ENCODE results near the gene PPP1R15B. TPM values are rescaled to one million over a fixed set of nuclear protein-coding genes. Genes with fewer than 3 reads are reported as not detected.

The PPP1R15B gene
- total RNA-seq, 1 experiment from 2014 or later: 45.9 TPM

DNA sequence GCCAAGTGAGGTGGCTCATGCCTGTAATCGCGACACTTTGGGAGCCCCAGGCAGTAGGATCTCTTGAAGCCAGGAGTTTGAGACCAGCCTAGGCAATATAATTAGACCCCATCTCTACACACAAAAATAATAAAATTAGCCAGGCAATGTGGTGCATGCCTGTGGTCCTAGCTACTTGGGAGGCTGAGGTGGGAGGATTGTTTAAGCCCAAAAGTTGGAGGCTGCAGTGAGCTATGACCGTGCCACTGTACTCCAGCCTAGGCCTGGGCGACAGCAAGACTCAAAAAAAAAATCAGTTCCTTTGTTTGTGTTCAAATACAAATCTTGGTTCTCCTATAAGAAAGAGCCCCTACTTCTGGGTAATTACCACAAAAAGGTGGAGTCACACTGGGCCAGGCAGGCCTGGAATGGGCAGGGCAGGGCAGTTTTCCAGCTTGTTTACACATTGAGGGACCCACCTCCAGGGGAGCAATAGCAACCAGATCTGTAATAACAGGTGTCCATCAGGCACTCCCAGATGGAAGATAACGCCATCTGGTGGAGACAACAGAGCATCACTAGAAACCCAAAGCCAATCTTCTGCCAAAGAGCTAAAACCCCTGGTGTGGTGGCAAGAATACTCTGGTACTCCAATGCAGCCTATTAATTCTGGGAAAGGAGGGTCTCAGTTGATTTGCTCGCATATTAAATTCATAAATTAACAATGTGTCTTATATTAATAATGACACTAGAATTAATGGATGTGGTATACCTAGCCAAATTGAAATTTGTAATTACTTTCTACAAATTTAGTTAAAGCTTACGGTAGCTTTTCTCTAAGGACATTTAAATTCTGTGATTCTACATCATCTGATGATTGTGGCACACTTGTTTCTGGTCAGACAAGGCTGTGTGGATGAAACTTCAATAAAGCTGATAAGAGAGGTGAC lies 13.2 kb downstream of the PPP1R15B start:
- Mint-ChIP-seq H3K27me3 (ENCODE audit: low read depth) (no peaks in the 10 kb centered on the region), H3K9me3 (0 out of 5 replicates have a peak, but pooled peaks cover 0 to 2% of the 10 kb centered on the region in 2 experiments), H3K27ac (no peak overlapping the region), H3K36me3 (ENCODE audit: insufficient read depth in 1 of 3, low read depth in 3 of 3) (peaks cover 2 to 30% (median 4%) of the 10 kb centered on the region in 3 experiments; a peak in 5 of 7 replicates), H3K4me3 (no peak overlapping the region; a peak in 2 of 5 replicates), H3K4me1 (no peaks in the 10 kb centered on the region)
- Histone ChIP-seq H3K9ac (ENCODE audit: extremely low read depth, insufficient read length, low read length) (no peak overlapping the region), H4K20me1 (ENCODE audit: control insufficient read depth, insufficient read depth, insufficient read length) (no peaks in the 10 kb centered on the region), H2BK15ac (ENCODE audit: low read depth, low read length) (no peak overlapping the region), H3K18ac (ENCODE audit: insufficient read length, low read depth, low read length) (no peak overlapping the region), H3K27ac (ENCODE audit: insufficient read length, low read depth, low read length) (no peak overlapping the region), H3T11ph (ENCODE audit: low read length) (no peak overlapping the region), H3K4me1 (ENCODE audit: insufficient read depth, low read length) (no peaks in the 10 kb centered on the region), H2BK5ac (ENCODE audit: insufficient read length, low read length) (no peak overlapping the region), H2AFZ (ENCODE audit: low read length) (no peak overlapping the region), H4K5ac (ENCODE audit: insufficient read length, low read depth, low read length) (no peak overlapping the region), H3K9me3 (ENCODE audit: control insufficient read depth, low read depth, low read length) (no peaks in the 10 kb centered on the region), H4K8ac (replicated peaks; ENCODE audit: insufficient read length, low read depth, low read length) (no peak overlapping the region), H3K23ac (ENCODE audit: insufficient read length, low read depth, low read length) (no peak overlapping the region), H3K27me3 (ENCODE audit: insufficient read depth, low read length) (no peaks in the 10 kb centered on the region), H3K79me2 (ENCODE audit: insufficient read depth, low read length) (no peaks in the 10 kb centered on the region), H2AK5ac (ENCODE audit: insufficient read length, low read length) (no peak overlapping the region), H3K23me2 (ENCODE audit: insufficient read length, low read depth, low read length, poor library complexity, severe bottlenecking) (no peaks in the 10 kb centered on the region), H3K79me1 (ENCODE audit: insufficient read depth, low read depth, low read length, poor library complexity, severe bottlenecking) (no peaks in the 10 kb centered on the region), H3K4me2 (ENCODE audit: insufficient read depth, insufficient read length, low read length) (no peak overlapping the region), H2BK12ac (ENCODE audit: insufficient read length, low read depth, low read length) (no peak overlapping the region), H3K4ac (ENCODE audit: low read depth, low read length) (no peak overlapping the region), H3K56ac (ENCODE audit: insufficient read length, low read depth, low read length) (no peak overlapping the region), H2BK20ac (ENCODE audit: low read depth, low read length, poor library complexity, severe bottlenecking) (no peak overlapping the region), H4K91ac (ENCODE audit: insufficient read length, low read depth, low read length) (no peak overlapping the region), H3K14ac (ENCODE audit: insufficient read depth, low read length) (no peak overlapping the region), H2BK120ac (ENCODE audit: low read depth, low read length, poor library complexity, severe bottlenecking) (no peak overlapping the region)
- peak; percentile 90 for DNase-seq
- no CpG with 5 or more reads among the region's 7 CpGs for WGBS (ENCODE audit: extremely low coverage, insufficient read length, low lambda C conversion rate)
- TF ChIP-seq, protein P1, sequence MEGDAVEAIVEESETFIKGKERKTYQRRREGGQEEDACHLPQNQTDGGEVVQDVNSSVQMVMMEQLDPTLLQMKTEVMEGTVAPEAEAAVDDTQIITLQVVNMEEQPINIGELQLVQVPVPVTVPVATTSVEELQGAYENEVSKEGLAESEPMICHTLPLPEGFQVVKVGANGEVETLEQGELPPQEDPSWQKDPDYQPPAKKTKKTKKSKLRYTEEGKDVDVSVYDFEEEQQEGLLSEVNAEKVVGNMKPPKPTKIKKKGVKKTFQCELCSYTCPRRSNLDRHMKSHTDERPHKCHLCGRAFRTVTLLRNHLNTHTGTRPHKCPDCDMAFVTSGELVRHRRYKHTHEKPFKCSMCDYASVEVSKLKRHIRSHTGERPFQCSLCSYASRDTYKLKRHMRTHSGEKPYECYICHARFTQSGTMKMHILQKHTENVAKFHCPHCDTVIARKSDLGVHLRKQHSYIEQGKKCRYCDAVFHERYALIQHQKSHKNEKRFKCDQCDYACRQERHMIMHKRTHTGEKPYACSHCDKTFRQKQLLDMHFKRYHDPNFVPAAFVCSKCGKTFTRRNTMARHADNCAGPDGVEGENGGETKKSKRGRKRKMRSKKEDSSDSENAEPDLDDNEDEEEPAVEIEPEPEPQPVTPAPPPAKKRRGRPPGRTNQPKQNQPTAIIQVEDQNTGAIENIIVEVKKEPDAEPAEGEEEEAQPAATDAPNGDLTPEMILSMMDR (conservative IDR thresholded peaks at IDR 0.05): peak; percentile 95
